Neuronal stem cell (in vitro differentiated cells): ENCODE results near the gene CLCN4.
A peak's percentile ranks its signal among the peaks of the same experiment; 100 is the strongest.

ENCODE experiments used
- DNase-seq: peaks from one replicate; pipeline ENCODE4 v3.0.0-alpha.2; 2013; ENCODE audit warnings: low spot score
- H2AFZ ChIP-seq: one replicate; pipeline ENCODE4 v1.6.1; 2013; ENCODE audit warnings: mild to moderate bottlenecking, low read length, inconsistent platforms
- H2AK5ac ChIP-seq: 2 replicates; pipeline ENCODE4 v1.6.1; 2013; ENCODE audit warnings: low read depth, mild to moderate bottlenecking, inconsistent platforms, low read length, moderate library complexity, mixed read lengths
- H2BK120ac ChIP-seq: 2 replicates; pipeline ENCODE4 v1.6.1; 2013; ENCODE audit warnings: low read depth, mild to moderate bottlenecking, inconsistent platforms, low read length, moderate library complexity, mixed read lengths
- H2BK12ac ChIP-seq: one replicate; pipeline ENCODE4 v1.6.1; 2013; ENCODE audit warnings: low read length, inconsistent platforms
- H2BK15ac ChIP-seq: 2 replicates; pipeline ENCODE4 v1.6.1; 2013; ENCODE audit warnings: mild to moderate bottlenecking, low read length, inconsistent platforms, mixed read lengths
- H2BK5ac ChIP-seq: one replicate; pipeline ENCODE4 v1.6.1; 2013; ENCODE audit warnings: inconsistent platforms, mild to moderate bottlenecking, low read length, moderate library complexity
- H3K14ac ChIP-seq: one replicate; pipeline ENCODE4 v1.6.1; 2013; ENCODE audit warnings: low read length, inconsistent platforms
- H3K18ac ChIP-seq: 2 replicates; pipeline ENCODE4 v1.6.1; 2013; ENCODE audit warnings: low read length, inconsistent platforms
- H3K23ac ChIP-seq: 2 replicates; pipeline ENCODE4 v1.6.1; 2013; ENCODE audit warnings: low read depth, mild to moderate bottlenecking, mixed read lengths, low read length, inconsistent platforms; ENCODE audit not compliant: poor library complexity
- H3K27ac ChIP-seq: replicated peaks from 3 replicates; pipeline ENCODE4 v1.5.1; 2013; ENCODE audit warnings: low read length, inconsistent platforms
- H3K27me3 ChIP-seq, 3 experiments: 2 replicates each; pipeline ENCODE4 v1.6.1; 2013; ENCODE audit warnings: low read length in 3 of 3, mild to moderate bottlenecking in 2 of 3, inconsistent platforms in 1 of 3, low read depth in 1 of 3, mixed read lengths in 1 of 3, moderate library complexity in 1 of 3; ENCODE audit not compliant: control insufficient read depth in 3 of 3, insufficient read depth in 3 of 3
- H3K36me3 ChIP-seq, 2 donors: replicated peaks in 1 of 2; 2 replicates each; pipeline ENCODE4 v1.6.1; 2013; ENCODE audit warnings: low read length in 2 of 2; ENCODE audit not compliant: control insufficient read depth in 2 of 2, insufficient read depth in 2 of 2
- H3K4ac ChIP-seq: 2 replicates; pipeline ENCODE4 v1.6.1; 2013; ENCODE audit warnings: inconsistent platforms, mild to moderate bottlenecking, low read length, moderate library complexity
- H3K4me1 ChIP-seq, 2 donors: 1 replicate in 1 of 2; 2 replicates in 1 of 2; pipeline ENCODE4 v1.6.1; 2013; ENCODE audit warnings: low read length in 2 of 2, low read depth in 1 of 2; ENCODE audit not compliant: control insufficient read depth in 2 of 2, insufficient read depth in 1 of 2
- H3K4me2 ChIP-seq: one replicate; pipeline ENCODE4 v1.6.1; 2013; ENCODE audit warnings: mild to moderate bottlenecking, low read length, inconsistent platforms; ENCODE audit not compliant: insufficient read depth, poor library complexity, severe bottlenecking
- H3K4me3 ChIP-seq, 2 donors: 2 replicates each; pipeline ENCODE4 v1.5.1; 2013; ENCODE audit warnings: low read length in 2 of 2, mild to moderate bottlenecking in 2 of 2, inconsistent platforms in 1 of 2, moderate library complexity in 1 of 2
- H3K79me1 ChIP-seq: one replicate; pipeline ENCODE4 v1.6.1; 2013; ENCODE audit warnings: low read depth, mild to moderate bottlenecking, inconsistent platforms, low read length, moderate library complexity
- H3K9ac ChIP-seq: one replicate; pipeline ENCODE4 v1.6.1; 2013; ENCODE audit warnings: mild to moderate bottlenecking, low read depth, low read length, inconsistent platforms; ENCODE audit not compliant: poor library complexity
- H3K9me3 ChIP-seq, 2 donors: replicated peaks in 1 of 2; 2 replicates each; pipeline versions ENCODE3 to v1.6.1; 2013; ENCODE audit warnings: low read length in 2 of 2, mild to moderate bottlenecking in 2 of 2, inconsistent platforms in 1 of 2, low read depth in 1 of 2, mixed read lengths in 1 of 2, moderate library complexity in 1 of 2; ENCODE audit not compliant: control insufficient read depth in 2 of 2, insufficient read depth in 1 of 2
- H4K8ac ChIP-seq: one replicate; pipeline ENCODE4 v1.6.1; 2013; ENCODE audit warnings: low read depth, mild to moderate bottlenecking, inconsistent platforms, low read length, moderate library complexity
- H4K91ac ChIP-seq: one replicate; pipeline ENCODE4 v1.6.1; 2013; ENCODE audit warnings: low read length, low read depth, mild to moderate bottlenecking, inconsistent platforms; ENCODE audit not compliant: poor library complexity
- WGBS, 2 donors: extraction: QIAGEN DNeasy Blood & Tissue Kit; methylation state at CpG; one replicate each; pipeline ENCODE4 v1.1.7; 2013; ENCODE audit warnings: missing lambda C conversion rate in 2 of 2, mixed read lengths in 1 of 2; ENCODE audit not compliant: insufficient read length in 2 of 2, insufficient replicate concordance in 1 of 2; ENCODE audit errors: extremely low coverage in 2 of 2; 5-methylcytosine and 5-hydroxymethylcytosine counted together

CLCN4 gene

DNA sequence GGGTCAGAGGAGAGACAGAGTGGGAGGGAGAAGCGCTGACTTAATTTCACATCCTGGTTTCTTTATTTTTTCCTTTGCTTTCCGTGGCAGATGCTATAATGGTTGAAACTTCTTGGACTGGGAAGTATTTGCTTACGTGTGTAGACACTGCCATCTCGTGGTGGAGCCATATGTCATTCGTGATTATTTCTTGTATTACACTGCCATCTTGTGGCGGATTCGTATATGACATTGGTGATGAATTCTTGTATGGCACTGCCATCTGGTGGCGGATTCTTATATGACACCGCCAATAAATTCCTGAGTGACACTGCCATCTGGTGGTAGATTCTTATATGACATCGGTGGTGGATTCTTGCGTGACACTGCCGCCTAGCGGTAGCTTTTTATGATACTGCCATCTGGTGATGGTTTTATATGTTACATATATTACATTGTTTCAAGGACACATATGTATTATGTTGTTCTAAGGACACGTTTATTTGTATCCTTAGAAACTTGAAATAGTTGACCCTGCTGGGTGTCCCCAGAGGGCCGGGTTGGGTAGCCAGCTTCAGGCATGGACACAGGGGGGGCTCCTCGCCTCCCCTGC lies 37.3 kb upstream of the CLCN4 start:
- H3K23ac ChIP-seq: no peak overlapping the region
- H3K9me3 ChIP-seq: peaks cover 23 to 38% of the 10 kb centered on the region in 2 donors
- no peaks in the 10 kb centered on the region for H3K27me3 ChIP-seq
- H2BK120ac ChIP-seq: no peak overlapping the region
- H3K27ac ChIP-seq: no peak overlapping the region
- no peaks in the 10 kb centered on the region for H3K4me1 ChIP-seq
- H2BK12ac ChIP-seq: no peak overlapping the region
- no peak overlapping the region for H3K4me3 ChIP-seq
- DNase-seq: peak; percentile 71
- H3K36me3 ChIP-seq: peaks cover 34 to 57% of the 10 kb centered on the region in 2 donors
- no peak overlapping the region for H3K18ac ChIP-seq
- H2BK5ac ChIP-seq: no peak overlapping the region
- no peak overlapping the region for H3K9ac ChIP-seq
- peaks cover 2% of the 10 kb centered on the region for H3K79me1 ChIP-seq
- no peak overlapping the region for H4K91ac ChIP-seq
- no peak overlapping the region for H2AFZ ChIP-seq
- H4K8ac ChIP-seq: no peak overlapping the region
- WGBS, 2 donors: no CpG with 5 or more reads among the region's 16 CpGs
- no peak overlapping the region for H3K4ac ChIP-seq
- H3K4me2 ChIP-seq: no peak overlapping the region
- no peak overlapping the region for H2AK5ac ChIP-seq
- no peak overlapping the region for H3K14ac ChIP-seq
- no peak overlapping the region for H2BK15ac ChIP-seq

GRCh38 chrX:10120331-10120730 lies 36.4 kb upstream of the CLCN4 start:
- Histone ChIP-seq H3K4me1 (no peaks in the 10 kb centered on the region), H2AFZ (no peak overlapping the region), H3K23ac (no peak overlapping the region), H3K18ac (no peak overlapping the region), H3K4me3 (no peak overlapping the region), H3K27ac (no peak overlapping the region), H4K91ac (no peak overlapping the region), H3K4me2 (no peak overlapping the region), H2BK15ac (no peak overlapping the region), H3K79me1 (peaks cover 5% of the 10 kb centered on the region), H4K8ac (no peak overlapping the region), H3K4ac (no peak overlapping the region), H3K9ac (no peak overlapping the region), H2BK5ac (no peak overlapping the region), H2BK12ac (no peak overlapping the region), H3K14ac (no peak overlapping the region), H3K9me3 (peaks cover 23 to 38% of the 10 kb centered on the region in 2 donors), H2BK120ac (no peak overlapping the region), H3K27me3 (no peaks in the 10 kb centered on the region), H2AK5ac (no peak overlapping the region), H3K36me3 (peaks cover 34 to 65% of the 10 kb centered on the region in 2 donors)
- WGBS, 2 donors: no CpG with 5 or more reads among the region's 8 CpGs
- DNase-seq: no peak

- WGBS, 2 donors: no CpG with 5 or more reads among the region's 7 CpGs
- Histone ChIP-seq H4K8ac (no peak overlapping the region), H2AK5ac (no peak overlapping the region), H2AFZ (no peak overlapping the region), H3K27me3 (no peaks in the 10 kb centered on the region), H3K23ac (no peak overlapping the region), H2BK120ac (no peak overlapping the region), H2BK5ac (no peak overlapping the region), H3K9ac (no peak overlapping the region), H3K79me1 (peaks cover 5% of the 10 kb centered on the region), H3K18ac (no peak overlapping the region), H3K4ac (no peak overlapping the region), H3K4me3 (no peak overlapping the region), H3K9me3 (peaks cover 23 to 38% of the 10 kb centered on the region in 2 donors), H3K4me2 (no peak overlapping the region), H2BK15ac (no peak overlapping the region), H3K36me3 (peaks cover 34 to 66% of the 10 kb centered on the region in 2 donors), H3K4me1 (no peaks in the 10 kb centered on the region), H2BK12ac (no peak overlapping the region), H3K14ac (no peak overlapping the region), H4K91ac (no peak overlapping the region), H3K27ac (no peak overlapping the region)
- no peak for DNase-seq
Measured at GRCh38 chrX:10120828-10121227, 35.9 kb upstream of the CLCN4 start.

DNA sequence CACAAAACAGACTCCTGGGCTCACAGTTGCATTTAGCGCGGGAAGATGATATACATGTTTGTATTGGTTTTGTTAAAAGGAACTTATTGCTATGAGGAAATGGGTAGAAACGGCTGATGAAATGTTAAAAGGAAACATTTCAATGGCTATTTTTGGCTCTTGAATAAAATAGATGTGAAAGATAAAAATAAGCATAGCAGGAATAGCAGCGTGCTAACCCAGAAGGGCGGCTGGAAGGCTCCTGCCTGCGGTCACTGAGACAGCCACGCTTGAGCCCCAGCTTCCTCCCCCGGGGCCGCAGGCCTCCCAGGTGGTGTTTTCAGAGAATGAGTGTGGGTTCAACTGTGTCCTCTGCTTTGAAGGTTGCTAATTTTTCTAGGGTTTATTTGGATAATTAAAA lies 35.0 kb upstream of the CLCN4 start:
- no peak overlapping the region for H3K4me3 ChIP-seq
- H3K23ac ChIP-seq: no peak overlapping the region
- H3K4ac ChIP-seq: no peak overlapping the region
- no peaks in the 10 kb centered on the region for H3K4me1 ChIP-seq
- no peak overlapping the region for H4K8ac ChIP-seq
- no peak overlapping the region for H3K27ac ChIP-seq
- H3K14ac ChIP-seq: no peak overlapping the region
- H2AK5ac ChIP-seq: no peak overlapping the region
- H3K79me1 ChIP-seq: peaks cover 5% of the 10 kb centered on the region
- H3K9ac ChIP-seq: no peak overlapping the region
- no CpG with 5 or more reads among the region's 9 CpGs for WGBS, 2 donors
- H2BK12ac ChIP-seq: no peak overlapping the region
- no peak for DNase-seq
- no peak overlapping the region for H4K91ac ChIP-seq
- H2BK120ac ChIP-seq: no peak overlapping the region
- no peak overlapping the region for H3K4me2 ChIP-seq
- H3K36me3 ChIP-seq: peaks cover 36 to 65% of the 10 kb centered on the region in 2 donors
- H2BK5ac ChIP-seq: no peak overlapping the region
- H3K9me3 ChIP-seq: peaks cover 23 to 38% of the 10 kb centered on the region in 2 donors
- no peak overlapping the region for H2BK15ac ChIP-seq
- H2AFZ ChIP-seq: no peak overlapping the region
- H3K18ac ChIP-seq: no peak overlapping the region
- H3K27me3 ChIP-seq: no peaks in the 10 kb centered on the region
